GM18519 (cell line): ENCODE measurements around the gene ARHGAP10.

Source experiments
- ATAC-seq: cut with Tn5 transposase; IDR thresholded peaks from one replicate; pipeline ENCODE4 v1.9.1; 2021; ENCODE audit warnings: mild to moderate bottlenecking, moderate library complexity; ENCODE audit not compliant: unreplicated experiment, low FRiP score

The ARHGAP10 gene

DNA sequence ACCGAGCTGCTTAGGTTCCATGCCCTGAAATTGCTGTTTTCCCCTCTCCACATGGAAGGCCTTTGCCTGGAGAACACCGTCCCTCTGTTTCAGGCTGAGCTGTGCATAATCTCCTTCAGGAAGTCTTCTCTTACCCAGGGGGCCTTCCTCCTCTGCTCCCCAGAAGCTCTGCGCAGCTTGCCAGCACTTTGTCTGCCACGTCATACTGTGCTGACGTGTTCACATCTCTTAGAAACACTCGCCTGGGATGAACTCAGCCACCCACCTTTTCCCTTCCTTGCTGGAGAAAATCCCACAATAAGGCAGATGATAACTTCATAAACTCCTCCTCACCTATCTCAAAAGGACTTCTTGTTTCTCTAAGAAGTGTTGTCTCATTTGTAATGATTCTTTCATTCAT is 110.7 kb downstream of the ARHGAP10 start:
- no peak for ATAC-seq

DNA sequence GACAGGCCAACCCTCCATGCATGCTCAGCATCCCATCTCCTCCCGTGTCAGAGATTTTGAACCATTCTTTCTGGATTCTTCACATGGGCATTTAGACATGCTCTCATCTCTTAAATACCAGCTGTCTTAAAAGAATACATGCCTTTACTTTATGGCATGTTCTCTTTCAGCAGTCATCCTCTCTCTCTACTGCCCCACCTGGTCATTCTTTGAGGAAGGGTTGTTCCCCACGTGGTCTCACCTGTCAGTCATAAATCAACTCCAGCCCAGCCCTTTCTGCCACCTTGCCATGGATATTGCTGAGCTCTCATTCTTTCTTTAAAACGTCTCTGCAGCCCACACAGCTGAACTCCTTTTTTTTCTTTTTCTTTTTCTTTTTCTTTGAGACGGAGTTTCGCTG is 111.3 kb downstream of the ARHGAP10 start:
- ATAC-seq: peak; percentile 39

DNA sequence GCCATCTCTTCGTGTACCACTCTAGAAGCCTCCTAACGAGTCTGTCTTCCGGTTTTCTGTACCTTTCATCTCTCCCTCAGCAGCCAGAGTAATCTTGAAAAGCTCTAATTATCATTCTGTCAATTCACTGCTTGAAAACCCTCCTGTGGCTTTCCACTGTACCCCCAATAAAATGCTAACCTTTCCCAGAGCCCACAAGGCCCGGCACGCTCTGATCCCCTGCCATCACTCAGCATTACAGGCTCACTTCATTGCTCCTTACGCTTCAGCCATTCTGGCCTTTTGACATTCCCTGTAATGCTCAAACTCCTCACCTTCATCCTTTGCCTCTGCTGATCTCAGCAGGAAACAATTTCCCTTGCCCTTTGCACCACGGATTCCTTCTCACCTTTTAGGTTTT is 112.9 kb downstream of the ARHGAP10 start:
- ATAC-seq: no peak

GRCh38 chr4:147846318-147847155 is 114.6 kb downstream of the ARHGAP10 start:
- peak; percentile 62 for ATAC-seq

DNA sequence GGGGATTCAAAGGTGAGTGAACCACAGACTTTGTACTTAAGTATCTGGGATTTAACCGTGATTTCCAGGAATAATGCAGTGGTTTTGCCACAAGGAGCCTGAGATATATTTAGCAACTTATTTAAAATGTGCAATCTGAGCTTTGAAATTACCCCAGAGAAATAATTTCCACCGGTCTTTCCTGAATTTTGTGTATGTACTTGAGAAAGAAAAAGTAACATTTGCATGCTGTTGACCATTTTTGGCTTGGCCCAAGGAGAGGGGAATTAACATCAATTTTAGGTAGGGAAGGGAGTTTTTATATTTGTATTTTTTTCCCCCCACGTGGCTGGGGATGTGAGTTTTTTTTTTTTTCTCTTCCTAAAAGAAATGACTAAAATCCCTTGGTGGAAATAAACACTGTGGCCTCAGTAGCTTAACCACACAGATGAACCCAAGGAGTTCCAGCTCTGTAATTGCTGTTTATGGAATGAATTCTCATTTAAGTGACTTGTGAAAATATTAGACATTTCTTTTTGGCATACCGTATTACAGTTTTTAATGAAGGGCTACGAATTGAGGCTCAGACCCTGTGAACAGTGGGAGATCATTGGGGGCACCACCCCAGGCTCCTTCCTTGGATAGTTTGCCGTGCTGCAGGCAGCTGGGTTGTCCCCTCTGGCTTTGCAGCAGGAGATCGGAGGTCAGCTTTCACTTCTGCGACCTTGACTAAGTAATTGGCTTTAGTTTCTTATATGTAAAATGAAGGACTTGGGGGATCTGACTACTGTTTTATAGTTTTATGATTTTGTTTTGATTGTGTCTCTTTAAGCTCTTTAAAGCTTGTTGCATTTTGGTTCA is 116.1 kb downstream of the ARHGAP10 start:
- no peak for ATAC-seq

GRCh38 chr4:147848634-147849033 is 116.7 kb downstream of the ARHGAP10 start:
- ATAC-seq: no peak

DNA sequence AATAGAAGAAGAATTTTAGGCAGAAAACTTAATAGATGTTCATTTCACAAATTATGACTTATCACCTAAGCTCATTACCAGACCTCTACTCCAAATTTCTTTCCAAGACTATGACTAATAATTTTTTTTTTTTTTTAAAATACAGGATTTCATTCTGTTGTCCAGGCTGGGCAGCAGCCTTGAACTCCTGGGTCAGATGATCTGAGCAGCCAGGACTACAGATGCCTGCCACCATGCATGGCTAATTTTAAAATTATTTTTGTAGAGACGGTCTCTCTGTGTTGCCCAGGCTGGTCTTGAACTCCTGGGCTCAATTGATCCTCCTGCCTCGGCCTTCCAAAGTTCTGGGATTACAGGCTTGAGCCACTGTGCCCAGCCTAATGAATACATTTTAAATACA is 119.2 kb downstream of the ARHGAP10 start:
- no peak for ATAC-seq

DNA sequence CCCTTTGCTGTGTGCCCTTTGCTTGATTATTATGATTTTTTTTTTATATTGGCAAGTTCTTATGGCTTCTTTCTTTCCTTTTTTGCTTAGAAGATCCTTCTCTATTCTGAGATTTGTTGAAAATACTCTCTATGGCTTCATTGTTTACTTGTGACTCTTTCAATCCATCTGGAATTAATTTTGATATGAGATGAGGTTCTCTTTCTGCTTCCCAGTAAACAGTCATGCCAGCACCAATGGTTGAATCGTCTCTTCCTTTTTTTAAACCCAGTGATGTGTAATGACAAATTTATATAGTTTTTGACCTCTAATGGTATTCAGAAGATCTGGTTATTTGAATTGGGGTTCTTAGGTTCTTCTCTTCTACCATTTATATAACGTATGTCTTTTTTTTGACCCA is 121.8 kb downstream of the ARHGAP10 start:
- no peak for ATAC-seq

DNA sequence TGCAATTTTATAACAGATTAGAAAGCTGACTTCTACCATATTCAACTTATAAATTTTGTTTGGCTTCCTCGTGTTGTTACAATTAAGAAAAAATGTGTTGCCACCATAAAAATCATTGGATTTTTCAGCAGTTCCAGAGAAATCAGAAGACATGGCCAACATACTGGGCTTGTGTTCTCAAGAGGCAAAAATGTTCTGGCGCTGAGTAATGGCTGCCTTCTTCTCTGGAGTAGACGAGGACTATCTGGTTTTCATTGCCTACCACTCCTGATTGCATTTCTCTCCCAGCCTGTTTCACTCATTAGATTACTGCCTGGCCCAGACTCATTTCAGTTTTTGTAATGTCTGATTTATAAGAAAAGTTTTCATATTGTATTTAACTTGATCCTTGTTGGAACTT is 122.3 kb downstream of the ARHGAP10 start:
- ATAC-seq: no peak

- no peak for ATAC-seq
Measured at GRCh38 chr4:147855571-147856009, 123.7 kb downstream of the ARHGAP10 start.

- ATAC-seq: no peak
Measured at GRCh38 chr4:147860960-147861359, 129.1 kb downstream of the ARHGAP10 start.

DNA sequence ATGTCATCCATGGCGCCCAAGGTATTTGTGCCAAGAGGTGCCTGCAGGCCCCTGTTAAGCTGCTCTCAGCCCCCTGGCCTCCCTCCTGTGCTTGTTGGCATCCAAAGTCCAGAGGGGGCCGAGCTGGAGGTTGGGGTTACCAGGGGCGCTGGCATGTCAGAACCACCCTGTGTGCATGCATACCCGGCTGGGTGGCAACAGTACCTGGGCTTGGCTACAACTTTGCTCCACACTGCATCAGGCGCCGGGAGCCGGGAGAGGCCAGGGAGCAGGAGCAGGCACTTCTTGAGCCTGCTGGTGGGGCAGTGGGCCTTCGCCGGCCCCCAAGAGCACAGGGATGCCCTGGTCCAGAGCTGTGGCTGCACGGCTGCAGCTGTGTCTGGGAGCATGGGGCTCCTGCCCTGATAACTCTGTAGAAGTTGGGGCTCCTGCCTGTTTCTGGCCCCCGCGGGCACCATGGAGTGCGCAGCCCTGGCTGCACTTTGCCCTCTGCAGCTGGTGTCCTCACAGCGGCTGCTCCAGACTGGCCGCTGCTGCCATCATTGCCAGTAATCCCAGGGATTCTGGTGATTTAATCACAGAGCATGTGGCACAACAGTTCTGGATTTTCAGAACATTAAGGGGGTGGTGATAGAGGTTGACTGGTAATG is 130.3 kb downstream of the ARHGAP10 start:
- ATAC-seq: no peak

DNA sequence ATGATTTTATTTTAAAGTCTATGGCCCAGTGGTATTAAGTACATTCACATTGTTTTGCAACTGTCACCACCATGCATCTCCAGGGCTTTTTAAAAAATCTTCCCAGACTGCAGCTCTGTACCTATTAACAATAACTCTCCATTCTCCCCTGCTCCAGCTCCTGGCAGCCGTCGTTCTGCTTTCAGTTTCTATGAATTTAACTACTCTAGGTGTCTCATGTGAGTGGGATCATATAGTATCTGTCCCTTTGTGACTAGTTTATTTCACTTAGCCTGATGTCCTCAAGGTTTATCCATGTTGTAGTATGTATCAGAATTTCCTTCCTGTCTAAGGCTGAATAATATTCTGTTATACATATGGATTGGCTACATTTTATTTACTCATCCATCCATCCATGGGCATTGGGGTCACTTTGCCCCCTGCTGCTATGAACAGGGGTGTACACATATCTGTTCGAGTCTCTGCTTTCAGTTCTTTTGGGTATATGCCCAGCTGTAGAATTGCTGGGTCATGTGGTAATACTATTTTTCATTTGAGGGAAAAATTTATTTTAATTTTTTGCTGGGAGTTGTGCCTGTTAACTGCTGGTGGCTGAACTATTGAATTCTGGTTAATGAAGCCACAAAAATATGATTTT is 131.3 kb downstream of the ARHGAP10 start:
- ATAC-seq: peak; percentile 36

- no peak for ATAC-seq
Measured at GRCh38 chr4:147863808-147864472, 132.1 kb downstream of the ARHGAP10 start.

GRCh38 chr4:147864607-147865006 is 132.7 kb downstream of the ARHGAP10 start:
- no peak for ATAC-seq

DNA sequence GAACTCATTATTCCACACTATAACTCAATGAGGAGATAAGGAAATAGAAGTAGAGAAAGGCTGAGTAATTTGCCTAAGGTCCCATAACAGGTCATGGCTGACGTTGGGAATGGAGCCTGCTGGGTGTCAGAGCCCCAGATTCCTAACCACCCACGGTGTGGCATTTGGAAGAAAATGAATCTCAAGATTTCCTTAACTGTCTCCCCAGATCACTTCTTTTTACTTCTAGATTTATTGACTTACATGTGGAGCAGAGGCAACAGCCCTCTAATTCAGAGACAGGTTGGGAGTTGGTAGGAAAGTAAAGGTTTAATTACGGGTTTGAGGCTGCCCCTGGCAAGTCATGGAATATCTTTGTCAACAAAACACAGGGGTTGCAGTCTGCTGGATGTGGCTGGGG is 134.0 kb downstream of the ARHGAP10 start:
- ATAC-seq: no peak

GRCh38 chr4:147866532-147867271 is 134.8 kb downstream of the ARHGAP10 start:
- peak; percentile 83 for ATAC-seq

GRCh38 chr4:147874109-147874508 is 142.2 kb downstream of the ARHGAP10 start:
- ATAC-seq: no peak

DNA sequence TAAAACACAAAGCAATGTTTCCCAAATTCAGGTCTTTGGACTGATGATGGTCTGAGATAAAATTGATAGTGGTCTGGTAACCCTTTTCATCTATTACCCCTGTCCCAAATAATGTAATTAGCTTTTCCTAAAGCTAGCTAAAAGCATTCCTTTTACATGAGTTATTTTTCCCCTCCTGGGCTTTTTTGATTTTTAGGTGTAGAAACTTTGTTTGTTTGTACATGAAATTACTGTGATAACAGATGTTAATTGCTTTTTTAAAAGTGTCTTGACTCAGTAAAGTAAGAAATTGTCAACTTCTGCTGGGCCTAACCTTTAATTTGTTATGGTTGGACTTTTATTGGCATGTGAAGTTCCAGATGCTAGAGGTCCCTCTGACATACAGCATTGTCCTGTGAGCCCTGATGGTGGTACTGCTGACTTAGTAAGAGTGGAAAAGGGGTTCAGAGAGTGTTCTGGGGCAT is 145.5 kb downstream of the ARHGAP10 start:
- no peak for ATAC-seq
